Uterus (tissue), 2 donors: ENCODE measurements around the gene LNPEP.

Experiments used
- POLR2A ChIP-seq, 2 donors: fragments of 450-650 bp; IDR thresholded peaks; one replicate each; pipeline ENCODE4 v1.6.1; 2016; ENCODE audit warnings: antibody characterized with exemption in 2 of 2, mild to moderate bottlenecking in 1 of 2, moderate library complexity in 1 of 2
- TF ChIP-seq, protein P1 (sequence below), 4 experiments: fragments of 200-600 bp in 2 of 4; fragments of 450-650 bp in 2 of 4; sonication (generic) in 2 of 4; IDR thresholded peaks; one replicate each; pipeline ENCODE4 v1.5.1; 2016 to 2019; ENCODE audit warnings: antibody characterized with exemption in 4 of 4, mild to moderate bottlenecking in 2 of 4, moderate library complexity in 1 of 4

DNA sequence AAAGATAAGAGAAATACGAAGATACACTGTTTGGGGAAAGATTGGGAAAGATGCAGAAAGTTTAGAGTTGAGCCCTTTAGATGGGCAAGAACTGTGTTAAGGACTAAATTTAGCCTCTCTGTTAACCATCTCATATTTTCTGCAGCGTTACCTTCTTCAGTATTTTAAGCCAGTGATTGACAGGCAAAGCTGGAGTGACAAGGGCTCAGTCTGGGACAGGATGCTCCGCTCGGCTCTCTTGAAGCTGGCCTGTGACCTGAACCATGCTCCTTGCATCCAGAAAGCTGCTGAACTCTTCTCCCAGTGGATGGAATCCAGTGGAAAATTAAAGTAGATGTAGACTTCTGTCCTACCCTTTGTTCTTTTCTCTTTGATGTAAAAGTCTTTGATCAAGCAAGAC, 26.4 kb upstream of the LNPEP start:
- TF ChIP-seq, protein P1, sequence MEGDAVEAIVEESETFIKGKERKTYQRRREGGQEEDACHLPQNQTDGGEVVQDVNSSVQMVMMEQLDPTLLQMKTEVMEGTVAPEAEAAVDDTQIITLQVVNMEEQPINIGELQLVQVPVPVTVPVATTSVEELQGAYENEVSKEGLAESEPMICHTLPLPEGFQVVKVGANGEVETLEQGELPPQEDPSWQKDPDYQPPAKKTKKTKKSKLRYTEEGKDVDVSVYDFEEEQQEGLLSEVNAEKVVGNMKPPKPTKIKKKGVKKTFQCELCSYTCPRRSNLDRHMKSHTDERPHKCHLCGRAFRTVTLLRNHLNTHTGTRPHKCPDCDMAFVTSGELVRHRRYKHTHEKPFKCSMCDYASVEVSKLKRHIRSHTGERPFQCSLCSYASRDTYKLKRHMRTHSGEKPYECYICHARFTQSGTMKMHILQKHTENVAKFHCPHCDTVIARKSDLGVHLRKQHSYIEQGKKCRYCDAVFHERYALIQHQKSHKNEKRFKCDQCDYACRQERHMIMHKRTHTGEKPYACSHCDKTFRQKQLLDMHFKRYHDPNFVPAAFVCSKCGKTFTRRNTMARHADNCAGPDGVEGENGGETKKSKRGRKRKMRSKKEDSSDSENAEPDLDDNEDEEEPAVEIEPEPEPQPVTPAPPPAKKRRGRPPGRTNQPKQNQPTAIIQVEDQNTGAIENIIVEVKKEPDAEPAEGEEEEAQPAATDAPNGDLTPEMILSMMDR (IDR thresholded peaks at IDR 0.05) = no peak
- no peak for TF ChIP-seq POLR2A (IDR thresholded peaks at IDR 0.05)
